CD4-positive, alpha-beta T cell treated with Interleukin-6 at 100 ng/mL for 8 hours (primary cell): ENCODE measurements around the gene NPAS3.
"Not testable (repeated sequence)": the region's sequence is repeated elsewhere in the genome, so short reads cannot be mapped to it uniquely, and the experiment has no call there.

Source experiments
- DNase-seq: peaks from one replicate; pipeline ENCODE4 v3.0.0-alpha.2; 2020; ENCODE audit warnings: mixed read lengths, low spot score

NPAS3 gene

GRCh38 chr14:33081259-33081658 lies 142.6 kb downstream of the NPAS3 start:
- DNase-seq = no peak

GRCh38 chr14:33085799-33086198 lies 147.1 kb downstream of the NPAS3 start:
- no peak for DNase-seq

GRCh38 chr14:33088274-33088673 lies 149.6 kb downstream of the NPAS3 start:
- not testable (repeated sequence) for DNase-seq

GRCh38 chr14:33098016-33098415 lies 159.3 kb downstream of the NPAS3 start:
- no peak for DNase-seq

- DNase-seq = no peak
These were observed 164.8 kb downstream of the NPAS3 start for GRCh38 chr14:33103489-33103888.

GRCh38 chr14:33103966-33104365 lies 165.3 kb downstream of the NPAS3 start:
- no peak for DNase-seq

GRCh38 chr14:33110737-33111443 lies 172.2 kb downstream of the NPAS3 start:
- DNase-seq = no peak

- DNase-seq = no peak
These were observed 175.7 kb downstream of the NPAS3 start for GRCh38 chr14:33114331-33114730.

GRCh38 chr14:33118668-33119067 lies 180.0 kb downstream of the NPAS3 start:
- no peak for DNase-seq

- no peak for DNase-seq
These were observed 181.7 kb downstream of the NPAS3 start for GRCh38 chr14:33120341-33120740.

GRCh38 chr14:33120966-33121365 lies 182.3 kb downstream of the NPAS3 start:
- no peak for DNase-seq

GRCh38 chr14:33123281-33123680 lies 184.6 kb downstream of the NPAS3 start:
- no peak for DNase-seq

- DNase-seq = no peak
These were observed 187.8 kb downstream of the NPAS3 start for GRCh38 chr14:33126433-33126832.

- DNase-seq = no peak
These were observed 188.9 kb downstream of the NPAS3 start for GRCh38 chr14:33127531-33127930.

GRCh38 chr14:33131801-33132200 lies 193.1 kb downstream of the NPAS3 start:
- DNase-seq = no peak

GRCh38 chr14:33134162-33134561 lies 195.5 kb downstream of the NPAS3 start:
- no peak for DNase-seq

- DNase-seq = no peak
These were observed 196.3 kb downstream of the NPAS3 start for GRCh38 chr14:33134975-33135374.

GRCh38 chr14:33150666-33151428 lies 212.2 kb downstream of the NPAS3 start:
- no peak for DNase-seq

GRCh38 chr14:33163109-33163508 lies 224.4 kb downstream of the NPAS3 start:
- DNase-seq = no peak

GRCh38 chr14:33163600-33163999 lies 224.9 kb downstream of the NPAS3 start:
- no peak for DNase-seq

GRCh38 chr14:33165144-33165925 lies 226.7 kb downstream of the NPAS3 start:
- DNase-seq = no peak

GRCh38 chr14:33165926-33166289 lies 227.2 kb downstream of the NPAS3 start:
- DNase-seq = no peak

GRCh38 chr14:33175951-33176350 lies 237.3 kb downstream of the NPAS3 start:
- DNase-seq = no peak
